Measurements from ENCODE around the gene FTCD.

The FTCD gene

DNA sequence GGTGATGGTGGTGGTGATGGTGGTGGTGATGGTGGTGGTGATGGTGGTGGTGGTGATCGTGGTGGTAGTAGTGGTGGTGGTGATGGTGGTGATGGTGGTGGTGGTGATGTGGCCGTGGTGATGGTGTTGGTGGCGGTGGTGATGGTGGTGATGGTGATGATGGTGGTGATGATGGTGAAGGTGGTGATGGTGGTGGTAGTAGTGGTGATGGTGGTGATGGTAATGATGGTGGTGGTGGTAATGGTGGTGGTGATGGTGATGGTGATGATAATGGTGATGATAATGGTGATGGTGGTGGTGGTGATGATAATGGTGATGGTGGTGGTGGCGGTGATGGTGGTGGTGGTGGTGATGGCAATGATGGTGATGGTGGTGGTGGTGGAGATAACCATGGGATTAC is 64.3 kb downstream of the FTCD start:
- no peak overlapping the region for H3K27ac ChIP-seq (ENCODE audit: low read length)
- no peaks in the 10 kb centered on the region for H3K4me1 ChIP-seq (ENCODE audit: low read length)
- no peaks in the 10 kb centered on the region for H4K20me1 ChIP-seq (ENCODE audit: insufficient read depth, low read length)
- no peak for DNase-seq
- H3K9ac ChIP-seq (ENCODE audit: low read length), result no peak overlapping the region
- H3K4me2 ChIP-seq (ENCODE audit: low read depth, low read length), result no peak overlapping the region
- no peaks in the 10 kb centered on the region for H3K9me3 ChIP-seq (replicated peaks; ENCODE audit: insufficient read depth, low read length)
- H3K9me2 ChIP-seq (replicated peaks; ENCODE audit: insufficient read depth, low read length), result no peaks in the 10 kb centered on the region
- H3F3A ChIP-seq (ENCODE audit: insufficient read depth, low read length), result no peaks in the 10 kb centered on the region
- no peak overlapping the region for H3K4me3 ChIP-seq (ENCODE audit: low read length)
- no peak overlapping the region for H2AFZ ChIP-seq (ENCODE audit: low read length)
- no peaks in the 10 kb centered on the region for H3K79me2 ChIP-seq (ENCODE audit: low read length)
- TF ChIP-seq, protein P1, sequence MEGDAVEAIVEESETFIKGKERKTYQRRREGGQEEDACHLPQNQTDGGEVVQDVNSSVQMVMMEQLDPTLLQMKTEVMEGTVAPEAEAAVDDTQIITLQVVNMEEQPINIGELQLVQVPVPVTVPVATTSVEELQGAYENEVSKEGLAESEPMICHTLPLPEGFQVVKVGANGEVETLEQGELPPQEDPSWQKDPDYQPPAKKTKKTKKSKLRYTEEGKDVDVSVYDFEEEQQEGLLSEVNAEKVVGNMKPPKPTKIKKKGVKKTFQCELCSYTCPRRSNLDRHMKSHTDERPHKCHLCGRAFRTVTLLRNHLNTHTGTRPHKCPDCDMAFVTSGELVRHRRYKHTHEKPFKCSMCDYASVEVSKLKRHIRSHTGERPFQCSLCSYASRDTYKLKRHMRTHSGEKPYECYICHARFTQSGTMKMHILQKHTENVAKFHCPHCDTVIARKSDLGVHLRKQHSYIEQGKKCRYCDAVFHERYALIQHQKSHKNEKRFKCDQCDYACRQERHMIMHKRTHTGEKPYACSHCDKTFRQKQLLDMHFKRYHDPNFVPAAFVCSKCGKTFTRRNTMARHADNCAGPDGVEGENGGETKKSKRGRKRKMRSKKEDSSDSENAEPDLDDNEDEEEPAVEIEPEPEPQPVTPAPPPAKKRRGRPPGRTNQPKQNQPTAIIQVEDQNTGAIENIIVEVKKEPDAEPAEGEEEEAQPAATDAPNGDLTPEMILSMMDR (IDR thresholded peaks at IDR 0.05; ENCODE audit: low read length), result no peak
- TF ChIP-seq EZH2phosphoT487 (IDR thresholded peaks at IDR 0.05; ENCODE audit: low read length) (no peak), EZH2 (optimal IDR thresholded peaks at IDR 0.05; ENCODE audit: low read depth, low read length) (no peak)
- H3K36me3 ChIP-seq (replicated peaks; ENCODE audit: insufficient read depth, low read length), result no peaks in the 10 kb centered on the region
- peaks cover 75% of the 10 kb centered on the region for H3K27me3 ChIP-seq (replicated peaks; ENCODE audit: insufficient read depth, low read length)

DNA sequence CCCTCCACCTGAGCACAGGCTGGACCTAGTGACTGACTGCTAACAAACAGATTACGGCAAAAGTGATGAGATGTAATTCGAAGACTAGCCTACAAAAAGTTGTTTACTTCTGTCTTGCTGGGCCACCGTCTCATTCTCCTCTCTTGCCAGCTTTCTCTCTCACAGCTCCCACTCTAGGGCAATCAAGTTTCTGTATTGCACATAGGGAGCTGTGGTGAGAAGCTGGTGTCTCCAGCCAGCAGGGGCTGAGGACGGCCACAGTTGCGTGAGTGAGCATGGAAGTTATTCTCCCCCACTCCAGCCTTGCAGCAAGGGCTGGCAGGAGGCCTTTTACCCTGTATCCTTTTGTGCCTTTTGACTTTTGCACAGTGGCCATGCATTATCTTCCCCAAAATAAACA is 66.1 kb downstream of the FTCD start:
- no peak overlapping the region for H3K9ac ChIP-seq (ENCODE audit: low read length)
- peaks cover 68% of the 10 kb centered on the region for H3K27me3 ChIP-seq (replicated peaks; ENCODE audit: insufficient read depth, low read length)
- H3F3A ChIP-seq (ENCODE audit: insufficient read depth, low read length), result no peaks in the 10 kb centered on the region
- H3K4me3 ChIP-seq (ENCODE audit: low read length), result no peak overlapping the region
- no peak for DNase-seq
- H2AFZ ChIP-seq (ENCODE audit: low read length), result no peak overlapping the region
- no peaks in the 10 kb centered on the region for H3K36me3 ChIP-seq (replicated peaks; ENCODE audit: insufficient read depth, low read length)
- no peaks in the 10 kb centered on the region for H4K20me1 ChIP-seq (ENCODE audit: insufficient read depth, low read length)
- no peak for TF ChIP-seq EZH2 (optimal IDR thresholded peaks at IDR 0.05; ENCODE audit: low read depth, low read length)
- TF ChIP-seq, protein P1 (IDR thresholded peaks at IDR 0.05; ENCODE audit: low read length), result no peak
- TF ChIP-seq EZH2phosphoT487 (IDR thresholded peaks at IDR 0.05; ENCODE audit: low read length), result no peak
- no peaks in the 10 kb centered on the region for H3K9me2 ChIP-seq (replicated peaks; ENCODE audit: insufficient read depth, low read length)
- no peaks in the 10 kb centered on the region for H3K4me1 ChIP-seq (ENCODE audit: low read length)
- no peak overlapping the region for H3K27ac ChIP-seq (ENCODE audit: low read length)
- H3K79me2 ChIP-seq (ENCODE audit: low read length), result no peaks in the 10 kb centered on the region
- no peak overlapping the region for H3K4me2 ChIP-seq (ENCODE audit: low read depth, low read length)
- no peaks in the 10 kb centered on the region for H3K9me3 ChIP-seq (replicated peaks; ENCODE audit: insufficient read depth, low read length)

DNA sequence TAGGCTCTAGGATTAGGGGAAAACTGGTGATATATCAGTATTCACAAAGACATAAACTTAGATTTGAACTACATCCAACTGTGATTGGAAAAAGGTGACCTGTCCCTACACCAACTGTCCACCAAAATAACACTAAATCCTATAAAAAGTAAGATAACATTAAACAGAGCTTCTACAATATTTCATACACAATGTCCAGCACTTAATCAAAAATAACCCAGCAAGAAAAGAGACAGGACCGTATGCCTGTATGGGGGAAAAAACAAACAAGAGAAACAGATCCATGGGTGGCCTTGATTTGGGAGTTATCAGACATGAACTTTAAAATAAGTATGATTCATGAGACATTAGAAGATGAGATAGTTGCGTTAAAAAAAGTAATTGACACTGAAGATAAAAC is 67.2 kb downstream of the FTCD start:
- H3K36me3 ChIP-seq (replicated peaks; ENCODE audit: insufficient read depth, low read length), result no peaks in the 10 kb centered on the region
- H3K9me2 ChIP-seq (replicated peaks; ENCODE audit: insufficient read depth, low read length), result no peaks in the 10 kb centered on the region
- no peak overlapping the region for H3K4me2 ChIP-seq (ENCODE audit: low read depth, low read length)
- no peaks in the 10 kb centered on the region for H3K79me2 ChIP-seq (ENCODE audit: low read length)
- H3K9me3 ChIP-seq (replicated peaks; ENCODE audit: insufficient read depth, low read length), result no peaks in the 10 kb centered on the region
- H3K4me3 ChIP-seq (ENCODE audit: low read length), result no peak overlapping the region
- no peak overlapping the region for H3K27ac ChIP-seq (ENCODE audit: low read length)
- peaks cover 74% of the 10 kb centered on the region for H3K27me3 ChIP-seq (replicated peaks; ENCODE audit: insufficient read depth, low read length)
- no peak for DNase-seq
- no peaks in the 10 kb centered on the region for H3F3A ChIP-seq (ENCODE audit: insufficient read depth, low read length)
- H4K20me1 ChIP-seq (ENCODE audit: insufficient read depth, low read length), result no peaks in the 10 kb centered on the region
- H3K4me1 ChIP-seq (ENCODE audit: low read length), result no peaks in the 10 kb centered on the region
- H2AFZ ChIP-seq (ENCODE audit: low read length), result no peak overlapping the region
- H3K9ac ChIP-seq (ENCODE audit: low read length), result no peak overlapping the region
- TF ChIP-seq EZH2phosphoT487 (IDR thresholded peaks at IDR 0.05; ENCODE audit: low read length), result no peak
- TF ChIP-seq, protein P1 (IDR thresholded peaks at IDR 0.05; ENCODE audit: low read length), result no peak
- no peak for TF ChIP-seq EZH2 (optimal IDR thresholded peaks at IDR 0.05; ENCODE audit: low read depth, low read length)

Data from MM.1S (cell line).